GM19395 (cell line): Measurements from ENCODE around the gene CNTLN.
"Not testable (repeated sequence)": the region's sequence is repeated elsewhere in the genome, so short reads cannot be mapped to it uniquely, and the experiment has no call there.

Source experiments
- ATAC-seq: cut with Tn5 transposase; IDR thresholded peaks from one replicate; pipeline ENCODE4 v1.9.1; 2021; ENCODE audit warnings: mild to moderate bottlenecking, moderate library complexity; ENCODE audit not compliant: unreplicated experiment

The CNTLN gene

GRCh38 chr9:17397166-17397728 is 262.4 kb downstream of the CNTLN start:
- not testable (repeated sequence) for ATAC-seq

GRCh38 chr9:17398350-17398749 is 263.5 kb downstream of the CNTLN start:
- no peak for ATAC-seq

- no peak for ATAC-seq
These were observed 267.0 kb downstream of the CNTLN start for GRCh38 chr9:17401858-17402257.

- ATAC-seq: no peak
These were observed 267.5 kb downstream of the CNTLN start for GRCh38 chr9:17402309-17402708.

GRCh38 chr9:17403539-17403938 is 268.7 kb downstream of the CNTLN start:
- ATAC-seq: no peak

- no peak for ATAC-seq
These were observed 280.1 kb downstream of the CNTLN start for GRCh38 chr9:17414986-17415385.

GRCh38 chr9:17422994-17423680 is 288.3 kb downstream of the CNTLN start:
- ATAC-seq: no peak

GRCh38 chr9:17423681-17424011 is 288.8 kb downstream of the CNTLN start:
- no peak for ATAC-seq

- no peak for ATAC-seq
These were observed 290.5 kb downstream of the CNTLN start for GRCh38 chr9:17425384-17425783.

GRCh38 chr9:17433526-17433925 is 298.7 kb downstream of the CNTLN start:
- ATAC-seq: no peak

- no peak for ATAC-seq
These were observed 302.0 kb downstream of the CNTLN start for GRCh38 chr9:17436854-17437253.

- ATAC-seq: no peak
These were observed 303.0 kb downstream of the CNTLN start for GRCh38 chr9:17437813-17438212.

- ATAC-seq: not testable (repeated sequence)
These were observed 310.3 kb downstream of the CNTLN start for GRCh38 chr9:17445126-17445525.

- no peak for ATAC-seq
These were observed 318.9 kb downstream of the CNTLN start for GRCh38 chr9:17453751-17454150.

- peak; percentile 68 for ATAC-seq
These were observed 328.1 kb downstream of the CNTLN start for GRCh38 chr9:17462869-17463464.

- no peak for ATAC-seq
These were observed 335.4 kb downstream of the CNTLN start for GRCh38 chr9:17470036-17470813.

- ATAC-seq: no peak
These were observed 337.3 kb downstream of the CNTLN start for GRCh38 chr9:17472126-17472525.

GRCh38 chr9:17476401-17476800 is 341.6 kb downstream of the CNTLN start:
- peak; percentile 85 for ATAC-seq

GRCh38 chr9:17477816-17478215 is 343.0 kb downstream of the CNTLN start:
- ATAC-seq: no peak

GRCh38 chr9:17480966-17481365 is 346.1 kb downstream of the CNTLN start:
- ATAC-seq: no peak

GRCh38 chr9:17481565-17481964 is 346.7 kb downstream of the CNTLN start:
- no peak for ATAC-seq

GRCh38 chr9:17484906-17485305 is 350.1 kb downstream of the CNTLN start:
- no peak for ATAC-seq
